Trophoblast cell (in vitro differentiated cells and primary cell): Measurements from ENCODE around the gene MAMSTR.

Experiments
- DNase-seq, 2 donors: peaks; one replicate each; pipeline ENCODE4 v3.0.0-alpha.2; 2016
- H2AFZ ChIP-seq: 2 replicates; pipeline ENCODE4 v1.6.1; 2013; ENCODE audit warnings: low read length, moderate library complexity, mild to moderate bottlenecking; ENCODE audit not compliant: insufficient read depth, poor library complexity
- H2AK5ac ChIP-seq: 2 replicates; pipeline ENCODE4 v1.6.1; 2013; ENCODE audit warnings: mild to moderate bottlenecking, low read length
- H2BK120ac ChIP-seq: 2 replicates; pipeline ENCODE4 v1.6.1; 2013; ENCODE audit warnings: low read length, mild to moderate bottlenecking, moderate library complexity; ENCODE audit not compliant: insufficient read depth, poor library complexity
- H2BK12ac ChIP-seq: 2 replicates; pipeline ENCODE4 v1.6.1; 2013; ENCODE audit warnings: mild to moderate bottlenecking, low read length, moderate library complexity
- H2BK5ac ChIP-seq: 2 replicates; pipeline ENCODE4 v1.6.1; 2013; ENCODE audit warnings: low read length, low read depth, moderate library complexity, mild to moderate bottlenecking; ENCODE audit not compliant: poor library complexity
- H3K14ac ChIP-seq: 2 replicates; pipeline ENCODE4 v1.6.1; 2013; ENCODE audit warnings: mild to moderate bottlenecking, low read length
- H3K18ac ChIP-seq: 2 replicates; pipeline ENCODE4 v1.6.1; 2013; ENCODE audit warnings: mild to moderate bottlenecking, low read length
- H3K23ac ChIP-seq: 2 replicates; pipeline ENCODE4 v1.6.1; 2013; ENCODE audit warnings: low read length
- H3K27ac ChIP-seq: 2 replicates; pipeline ENCODE4 v1.5.1; 2013; ENCODE audit warnings: low read depth, mild to moderate bottlenecking, inconsistent platforms, low read length, moderate library complexity
- H3K27me3 ChIP-seq: 2 replicates; pipeline ENCODE4 v1.6.1; 2013; ENCODE audit warnings: inconsistent platforms, mild to moderate bottlenecking, low read length, moderate library complexity; ENCODE audit not compliant: insufficient read depth
- H3K36me3 ChIP-seq, 2 experiments: 1 replicate in 1 of 2; 2 replicates in 1 of 2; pipeline ENCODE4 v1.6.1; 2013; ENCODE audit warnings: low read length in 2 of 2, mild to moderate bottlenecking in 2 of 2, moderate library complexity in 1 of 2; ENCODE audit not compliant: insufficient read depth in 2 of 2, control insufficient read depth in 1 of 2
- H3K4ac ChIP-seq: 2 replicates; pipeline ENCODE4 v1.6.1; 2013; ENCODE audit warnings: low read depth, mild to moderate bottlenecking, low read length, moderate library complexity
- H3K4me1 ChIP-seq, 2 experiments: 1 replicate in 1 of 2; 2 replicates in 1 of 2; pipeline ENCODE4 v1.6.1; 2013; ENCODE audit warnings: low read length in 2 of 2, mild to moderate bottlenecking in 2 of 2, moderate library complexity in 1 of 2; ENCODE audit not compliant: insufficient read depth in 2 of 2, control insufficient read depth in 1 of 2
- H3K4me2 ChIP-seq: 2 replicates; pipeline ENCODE4 v1.6.1; 2013; ENCODE audit warnings: inconsistent platforms, mild to moderate bottlenecking, low read length, moderate library complexity
- H3K4me3 ChIP-seq: 2 replicates; pipeline ENCODE4 v1.5.1; 2013; ENCODE audit warnings: mild to moderate bottlenecking, low read depth, low read length, inconsistent platforms
- H3K79me1 ChIP-seq: one replicate; pipeline ENCODE4 v1.6.1; 2013; ENCODE audit warnings: low read length
- H3K79me2 ChIP-seq: 2 replicates; pipeline ENCODE4 v1.6.1; 2013; ENCODE audit warnings: low read length, mild to moderate bottlenecking; ENCODE audit not compliant: control insufficient read depth, insufficient read depth, poor library complexity
- H3K9ac ChIP-seq: 2 replicates; pipeline ENCODE4 v1.6.1; 2013; ENCODE audit warnings: mild to moderate bottlenecking, low read length
- H3K9me3 ChIP-seq: 2 replicates; pipeline ENCODE4 v1.6.1; 2013; ENCODE audit warnings: low read depth, mild to moderate bottlenecking, control low read depth, inconsistent platforms, low read length; ENCODE audit not compliant: insufficient read depth
- H4K12ac ChIP-seq: 2 replicates; pipeline ENCODE4 v1.6.1; 2013; ENCODE audit warnings: low read depth, mild to moderate bottlenecking, low read length, moderate library complexity
- H4K8ac ChIP-seq: 2 replicates; pipeline ENCODE4 v1.6.1; 2013; ENCODE audit warnings: low read depth, mild to moderate bottlenecking, low read length, moderate library complexity
- H4K91ac ChIP-seq: one replicate; pipeline ENCODE4 v1.6.1; 2013; ENCODE audit warnings: low read depth, mild to moderate bottlenecking, low read length, moderate library complexity
- WGBS: extraction: QIAGEN DNeasy Blood & Tissue Kit; methylation state at CpG from one replicate; pipeline ENCODE4 v1.1.7; 2013; ENCODE audit warnings: missing lambda C conversion rate; ENCODE audit not compliant: insufficient read length, insufficient coverage; ENCODE audit errors: extremely low coverage; 5-methylcytosine and 5-hydroxymethylcytosine counted together

The MAMSTR gene

DNA sequence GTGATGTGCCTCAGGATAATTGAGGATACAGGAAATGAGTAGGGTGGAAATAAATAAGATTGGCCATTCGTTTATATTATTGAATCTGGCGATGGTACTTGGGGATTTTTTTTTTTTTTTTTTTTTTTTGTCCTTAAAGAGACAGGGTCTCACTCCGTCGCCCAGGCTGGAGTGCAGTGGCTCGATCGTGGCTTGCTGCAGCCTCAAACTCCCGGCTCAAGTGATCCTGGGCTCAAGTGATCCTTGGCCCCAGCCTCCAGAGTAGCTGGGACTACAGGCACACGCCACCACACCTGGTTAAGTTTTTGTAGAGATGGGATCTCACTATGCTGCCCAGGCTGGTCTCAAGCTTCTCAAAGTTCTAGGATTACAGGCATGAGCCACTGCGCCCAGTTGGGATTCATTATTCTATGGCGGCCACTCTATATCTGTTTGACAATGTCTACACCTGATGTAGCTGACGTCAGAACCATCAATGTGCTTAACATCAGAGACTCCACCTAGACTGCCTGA lies 2.7 kb upstream of the MAMSTR start:
- Histone ChIP-seq H3K14ac (no peak overlapping the region), H3K36me3 (no peaks in the 10 kb centered on the region), H2AFZ (no peak overlapping the region), H3K9ac (no peak overlapping the region), H3K18ac (no peak overlapping the region), H3K4ac (no peak overlapping the region), H4K8ac (no peak overlapping the region), H2AK5ac (no peak overlapping the region), H3K23ac (no peak overlapping the region), H3K4me1 (peaks cover 2 to 3% of the 10 kb centered on the region in 2 experiments), H3K79me1 (peaks cover 3% of the 10 kb centered on the region), H3K9me3 (peaks cover 6% of the 10 kb centered on the region), H3K27ac (no peak overlapping the region), H2BK5ac (no peak overlapping the region), H2BK12ac (no peak overlapping the region), H4K91ac (no peak overlapping the region), H3K79me2 (no peaks in the 10 kb centered on the region), H3K4me2 (no peak overlapping the region), H3K4me3 (no peak overlapping the region), H3K27me3 (no peaks in the 10 kb centered on the region), H4K12ac (no peak overlapping the region), H2BK120ac (no peak overlapping the region)
- no CpG with 5 or more reads among the region's 11 CpGs for WGBS
- DNase-seq = no peak

DNA sequence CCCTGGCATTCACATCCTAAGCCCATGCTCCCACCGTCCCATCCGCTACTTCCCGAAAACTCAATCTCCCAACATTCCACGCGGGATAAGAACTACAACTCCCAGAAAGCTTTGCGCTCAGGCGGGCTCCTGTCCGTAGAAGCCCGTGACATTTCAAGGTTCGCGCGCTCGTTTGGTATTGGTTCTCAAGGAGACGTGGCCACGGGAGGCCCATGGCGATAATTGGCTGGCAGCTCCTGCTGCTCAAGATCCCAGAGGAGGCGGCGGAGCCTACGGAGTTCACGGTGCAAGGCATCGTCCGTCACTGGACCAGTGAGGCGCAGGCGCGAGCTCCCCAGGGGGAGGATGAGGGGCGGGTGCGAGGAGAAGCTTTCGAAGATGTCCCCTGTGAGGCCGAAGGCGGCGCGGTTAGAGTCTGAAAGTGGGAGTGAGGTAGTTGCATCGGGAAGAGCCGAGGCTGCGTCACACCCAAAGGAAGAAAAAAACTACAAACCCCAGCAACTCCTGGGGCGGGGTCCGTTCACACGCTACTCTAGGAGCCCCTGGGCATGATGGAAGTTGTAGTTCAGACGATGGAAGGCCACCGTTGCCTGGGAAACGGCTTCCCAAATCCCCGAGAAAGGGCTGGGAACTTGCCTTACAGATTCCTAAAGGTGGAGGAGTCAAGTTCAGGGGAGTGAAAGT lies 1.2 kb upstream of the MAMSTR start:
- Histone ChIP-seq H4K91ac (peak overlapping the region; percentile 40), H2BK5ac (no peak overlapping the region), H2BK120ac (peak overlapping the region; percentile 19), H3K18ac (peak overlapping the region; percentile 28), H3K23ac (no peak overlapping the region), H3K27ac (peak overlapping the region; percentile 4), H3K4me1 (peaks cover 6 to 9% of the 10 kb centered on the region in 2 experiments), H2AFZ (peak overlapping the region; percentile 74), H3K9ac (peak overlapping the region; percentile 37), H2BK12ac (no peak overlapping the region), H3K27me3 (no peaks in the 10 kb centered on the region), H3K4me2 (peak overlapping the region; percentile 66), H3K79me1 (peaks cover 3% of the 10 kb centered on the region), H4K12ac (peak overlapping the region; percentile 47), H4K8ac (peak overlapping the region; percentile 75), H3K36me3 (no peaks in the 10 kb centered on the region), H2AK5ac (no peak overlapping the region), H3K4ac (no peak overlapping the region), H3K9me3 (no peaks in the 10 kb centered on the region), H3K4me3 (peak overlapping the region; percentile 77), H3K79me2 (no peaks in the 10 kb centered on the region), H3K14ac (peak overlapping the region; percentile 43)
- peak; percentile 100 for DNase-seq
- WGBS = no CpG with 5 or more reads among the region's 42 CpGs

- Histone ChIP-seq H3K4me1 (peaks cover 6 to 9% of the 10 kb centered on the region in 2 experiments), H3K79me1 (peaks cover 3% of the 10 kb centered on the region), H3K79me2 (no peaks in the 10 kb centered on the region), H3K23ac (no peak overlapping the region), H3K9ac (no peak overlapping the region), H4K12ac (peak overlapping the region; percentile 59), H3K36me3 (no peaks in the 10 kb centered on the region), H3K4ac (no peak overlapping the region), H3K18ac (no peak overlapping the region), H3K4me3 (no peak overlapping the region), H4K91ac (no peak overlapping the region), H3K9me3 (no peaks in the 10 kb centered on the region), H3K27me3 (no peaks in the 10 kb centered on the region), H2BK12ac (no peak overlapping the region), H2AFZ (peak overlapping the region; percentile 30), H3K27ac (no peak overlapping the region), H4K8ac (peak overlapping the region; percentile 73), H2AK5ac (no peak overlapping the region), H3K4me2 (peak overlapping the region; percentile 34), H2BK120ac (no peak overlapping the region), H3K14ac (no peak overlapping the region), H2BK5ac (no peak overlapping the region)
- no CpG with 5 or more reads among the region's 12 CpGs for WGBS
- DNase-seq = no peak
These were observed 707 bp upstream of the MAMSTR start for GRCh38 chr19:48720251-48720612.

- Histone ChIP-seq H3K9me3 (no peaks in the 10 kb centered on the region), H3K4me3 (no peak overlapping the region), H3K36me3 (no peaks in the 10 kb centered on the region), H3K27ac (no peak overlapping the region), H2BK5ac (no peak overlapping the region), H3K79me2 (peaks cover 4% of the 10 kb centered on the region), H3K18ac (no peak overlapping the region), H2AK5ac (no peak overlapping the region), H2BK120ac (no peak overlapping the region), H3K4ac (no peak overlapping the region), H3K9ac (no peak overlapping the region), H2AFZ (no peak overlapping the region), H4K91ac (no peak overlapping the region), H3K14ac (no peak overlapping the region), H3K27me3 (no peaks in the 10 kb centered on the region), H4K12ac (no peak overlapping the region), H2BK12ac (no peak overlapping the region), H3K23ac (no peak overlapping the region), H3K4me2 (no peak overlapping the region), H3K79me1 (peaks cover 8% of the 10 kb centered on the region), H3K4me1 (peaks cover 8 to 14% of the 10 kb centered on the region in 2 experiments), H4K8ac (no peak overlapping the region)
- DNase-seq = no peak
- no CpG with 5 or more reads among the region's 15 CpGs for WGBS
These were observed 754 bp downstream of the MAMSTR start for GRCh38 chr19:48718711-48719231.
